ENCODE results near the gene CEBPB.

Gene CEBPB

GRCh38 chr20:50242178-50242514 is 51.5 kb downstream of the CEBPB start:
- no peak for DNase-seq (ENCODE audit: low read depth)
- no peak for TF ChIP-seq CTCF (conservative IDR thresholded peaks at IDR 0.05; ENCODE audit: low read length)
- no peak overlapping the region for H3K4me3 ChIP-seq (ENCODE audit: low read length)
